Measurements from ENCODE around the gene TFRC.
"Not testable (repeated sequence)": the region's sequence is repeated elsewhere in the genome, so short reads cannot be mapped to it uniquely, and the experiment has no call there.

TFRC gene

GRCh38 chr3:196023947-196024346, 57.9 kb downstream of the TFRC start:
- no peak for TF ChIP-seq CTCF (IDR thresholded peaks at IDR 0.05; ENCODE audit: control insufficient read depth, insufficient read depth, low read depth, low read length, missing control alignments)
- H3K4me3 ChIP-seq (ENCODE audit: control insufficient read depth, low read depth, low read length): no peak overlapping the region
- no peak for DNase-seq (ENCODE audit: low read depth)

- H3K4me3 ChIP-seq (ENCODE audit: control insufficient read depth, low read depth, low read length); DNase-seq (ENCODE audit: low read depth): not testable (repeated sequence)
These were observed 59.4 kb downstream of the TFRC start for GRCh38 chr3:196022499-196022878.

GRCh38 chr3:196020373-196020772, 61.5 kb downstream of the TFRC start:
- no peak overlapping the region for H3K4me3 ChIP-seq (ENCODE audit: control insufficient read depth, low read depth, low read length)
- DNase-seq (ENCODE audit: low read depth): no peak
- no peak for TF ChIP-seq CTCF (IDR thresholded peaks at IDR 0.05; ENCODE audit: control insufficient read depth, insufficient read depth, low read depth, low read length, missing control alignments)

GRCh38 chr3:196019576-196019975, 62.3 kb downstream of the TFRC start:
- DNase-seq (ENCODE audit: low read depth); H3K4me3 ChIP-seq (ENCODE audit: control insufficient read depth, low read depth, low read length): not testable (repeated sequence)

- not testable (repeated sequence) for H3K4me3 ChIP-seq (ENCODE audit: control insufficient read depth, low read depth, low read length); DNase-seq (ENCODE audit: low read depth)
These were observed 63.7 kb downstream of the TFRC start for GRCh38 chr3:196018159-196018558.

GRCh38 chr3:196016485-196016884, 65.4 kb downstream of the TFRC start:
- no peak overlapping the region for H3K4me3 ChIP-seq (ENCODE audit: control insufficient read depth, low read depth, low read length)
- peak; percentile 18 for DNase-seq (ENCODE audit: low read depth)
- TF ChIP-seq CTCF (IDR thresholded peaks at IDR 0.05; ENCODE audit: control insufficient read depth, insufficient read depth, low read depth, low read length, missing control alignments): no peak

- DNase-seq (ENCODE audit: low read depth): no peak
- no peak overlapping the region for H3K4me3 ChIP-seq (ENCODE audit: control insufficient read depth, low read depth, low read length)
- no peak for TF ChIP-seq CTCF (IDR thresholded peaks at IDR 0.05; ENCODE audit: control insufficient read depth, insufficient read depth, low read depth, low read length, missing control alignments)
These were observed 65.8 kb downstream of the TFRC start for GRCh38 chr3:196016059-196016458.

- no peak for TF ChIP-seq CTCF (IDR thresholded peaks at IDR 0.05; ENCODE audit: control insufficient read depth, insufficient read depth, low read depth, low read length, missing control alignments)
- no peak overlapping the region for H3K4me3 ChIP-seq (ENCODE audit: control insufficient read depth, low read depth, low read length)
- no peak for DNase-seq (ENCODE audit: low read depth)
These were observed 68.1 kb downstream of the TFRC start for GRCh38 chr3:196013587-196014487.
